ENCODE measurements around the gene CHD6. TPM values are rescaled to one million over a fixed set of nuclear protein-coding genes. Genes with fewer than 3 reads are reported as not detected.

The CHD6 gene
- total RNA-seq, 1 experiment from 2014 or later: 20.9 TPM

- DNase-seq (ENCODE audit: low read depth in 1 of 2, low spot score in 2 of 2): no peak
- Histone ChIP-seq H3K27me3 (replicated peaks) (no peaks in the 10 kb centered on the region), H3K36me3 (no peaks in the 10 kb centered on the region), H3K4me1 (replicated peaks) (no peaks in the 10 kb centered on the region), H3K27ac (no peak overlapping the region), H3K9me3 (replicated peaks) (no peaks in the 10 kb centered on the region), H3K4me3 (no peak overlapping the region)
These were observed 261.2 kb downstream of the CHD6 start for GRCh38 chr20:41356951-41357350.

- Histone ChIP-seq H3K36me3 (no peaks in the 10 kb centered on the region), H3K27ac (no peak overlapping the region), H3K4me1 (replicated peaks) (no peaks in the 10 kb centered on the region), H3K4me3 (no peak overlapping the region), H3K27me3 (replicated peaks) (no peaks in the 10 kb centered on the region), H3K9me3 (replicated peaks) (no peaks in the 10 kb centered on the region)
- DNase-seq (ENCODE audit: low read depth in 1 of 2, low spot score in 2 of 2): no peak
These were observed 262.5 kb downstream of the CHD6 start for GRCh38 chr20:41355598-41356203.

GRCh38 chr20:41355192-41355591 is 263.0 kb downstream of the CHD6 start:
- no peaks in the 10 kb centered on the region for H3K4me1 ChIP-seq (replicated peaks)
- H3K27me3 ChIP-seq (replicated peaks): no peaks in the 10 kb centered on the region
- no peak overlapping the region for H3K4me3 ChIP-seq
- no peak overlapping the region for H3K27ac ChIP-seq
- no peaks in the 10 kb centered on the region for H3K9me3 ChIP-seq (replicated peaks)
- H3K36me3 ChIP-seq: no peaks in the 10 kb centered on the region
- DNase-seq (ENCODE audit: low read depth in 1 of 2, low spot score in 2 of 2): no peak

GRCh38 chr20:41353530-41353929 is 264.6 kb downstream of the CHD6 start:
- H3K27ac ChIP-seq: no peak overlapping the region

GRCh38 chr20:41352666-41353065 is 265.5 kb downstream of the CHD6 start:
- Histone ChIP-seq H3K36me3 (no peaks in the 10 kb centered on the region), H3K4me3 (no peak overlapping the region), H3K27me3 (replicated peaks) (no peaks in the 10 kb centered on the region), H3K9me3 (replicated peaks) (no peaks in the 10 kb centered on the region), H3K4me1 (replicated peaks) (no peaks in the 10 kb centered on the region), H3K27ac (no peak overlapping the region)
- DNase-seq (ENCODE audit: low read depth in 1 of 2, low spot score in 2 of 2): no peak

More at GRCh38 chr20:41353530-41353929, 264.6 kb downstream of the CHD6 start:
- DNase-seq (ENCODE audit: low read depth in 1 of 2, low spot score in 2 of 2): no peak
- Histone ChIP-seq H3K9me3 (replicated peaks) (no peaks in the 10 kb centered on the region), H3K36me3 (no peaks in the 10 kb centered on the region), H3K27me3 (replicated peaks) (no peaks in the 10 kb centered on the region), H3K4me3 (no peak overlapping the region), H3K4me1 (replicated peaks) (no peaks in the 10 kb centered on the region)

GRCh38 chr20:41352106-41352505 is 266.1 kb downstream of the CHD6 start:
- H3K4me3 ChIP-seq: no peak overlapping the region
- no peaks in the 10 kb centered on the region for H3K4me1 ChIP-seq (replicated peaks)
- H3K36me3 ChIP-seq: no peaks in the 10 kb centered on the region
- DNase-seq (ENCODE audit: low read depth in 1 of 2, low spot score in 2 of 2): no peak
- H3K27me3 ChIP-seq (replicated peaks): no peaks in the 10 kb centered on the region
- no peak overlapping the region for H3K27ac ChIP-seq
- H3K9me3 ChIP-seq (replicated peaks): no peaks in the 10 kb centered on the region

Data from SJSA1 (cell line).